WTC11 (cell line): ENCODE data around the gene ESYT2. TPM values are rescaled to one million over a fixed set of nuclear protein-coding genes. Genes with fewer than 3 reads are reported as not detected.

Source experiments
- ATAC-seq: fragments of 200-7000 bp; cut with Tn5 transposase; 2 replicates; pipeline ENCODE4 v1.10.0; 2021; ENCODE audit warnings: mild to moderate bottlenecking, moderate library complexity
- CTCF ChIA-PET: fragments of 300-600 bp; sonication (Branson Sonifier 250); formaldehyde crosslinking; loops from one replicate; lab custom pipeline; 2021; ENCODE audit warnings: antibody characterized with exemption; lab: Charles Lee
- POLR2A ChIA-PET: fragments of 350-600 bp; sonication (Branson Sonifier 250); formaldehyde crosslinking; loops from one replicate; lab custom pipeline; 2021; ENCODE audit warnings: antibody characterized with exemption; lab: Charles Lee
- DNase-seq: peaks from one replicate; pipeline ENCODE4 v3.0.0; 2021; ENCODE audit warnings: low spot score
- H3K27ac Mint-ChIP-seq: 2 replicates; pipeline ENCODE4 v1.8.0; 2021; ENCODE audit warnings: mixed read lengths
- H3K27me3 Mint-ChIP-seq: 2 replicates; pipeline ENCODE4 v1.8.0; 2021; ENCODE audit warnings: low read depth, mild to moderate bottlenecking, moderate library complexity, mixed read lengths
- H3K36me3 Mint-ChIP-seq: 2 replicates; pipeline ENCODE4 v1.8.0; 2021; ENCODE audit warnings: mixed read lengths
- H3K4me1 Mint-ChIP-seq: 2 replicates; pipeline ENCODE4 v1.8.0; 2022; ENCODE audit warnings: mixed read lengths
- H3K4me3 Mint-ChIP-seq: 2 replicates; pipeline ENCODE4 v1.8.0; 2021; ENCODE audit warnings: mild to moderate bottlenecking, moderate library complexity, mixed read lengths
- H3K9me3 Mint-ChIP-seq: 2 replicates; pipeline ENCODE4 v1.8.0; 2021; ENCODE audit warnings: mixed read lengths
- CBFB ChIP-seq: sonication (generic); formaldehyde crosslinking; IDR thresholded peaks from 2 replicates; pipeline ENCODE4 v1.8.1; 2022; ENCODE audit warnings: mild to moderate bottlenecking, low read depth, missing genetic modification reagents
- ELF4 ChIP-seq: sonication (generic); formaldehyde crosslinking; IDR thresholded peaks from 2 replicates; pipeline ENCODE4 v1.8.1; 2022; ENCODE audit warnings: low read depth, mild to moderate bottlenecking, moderate library complexity, missing genetic modification reagents
- ESRRA ChIP-seq: sonication (generic); formaldehyde crosslinking; IDR thresholded peaks from 2 replicates; pipeline ENCODE4 v1.8.1; 2022; ENCODE audit warnings: mild to moderate bottlenecking, missing genetic modification reagents, borderline replicate concordance
- GRHL2 ChIP-seq: fragments of 250-450 bp; sonication (Bioruptor Pico); IDR thresholded peaks from 2 replicates; pipeline ENCODE4 v1.8.0; 2022; ENCODE audit warnings: mild to moderate bottlenecking, moderate library complexity; ENCODE audit not compliant: insufficient replicate concordance, severe bottlenecking
- HMGA2 ChIP-seq: fragments of 250-450 bp; sonication (Bioruptor Pico); IDR thresholded peaks from 2 replicates; pipeline ENCODE4 v1.4.0; 2021; ENCODE audit warnings: mild to moderate bottlenecking, moderate library complexity
- NFATC4 ChIP-seq: fragments of 250-450 bp; sonication (Bioruptor Pico); IDR thresholded peaks from 2 replicates; pipeline ENCODE4 v1.9.0; 2021; ENCODE audit warnings: mild to moderate bottlenecking
- NFE2L1 ChIP-seq: sonication (generic); formaldehyde crosslinking; IDR thresholded peaks from 2 replicates; pipeline ENCODE4 v1.8.1; 2023; ENCODE audit warnings: missing genetic modification reagents
- NR2C2 ChIP-seq: sonication (generic); formaldehyde crosslinking; IDR thresholded peaks from 2 replicates; pipeline ENCODE4 v1.8.0; 2022; ENCODE audit warnings: mild to moderate bottlenecking, missing genetic modification reagents
- PRRX2 ChIP-seq: fragments of 250-450 bp; sonication (Bioruptor Pico); IDR thresholded peaks from 2 replicates; pipeline ENCODE4 v1.8.0; 2021; ENCODE audit warnings: mild to moderate bottlenecking
- TEAD4 ChIP-seq: sonication (generic); formaldehyde crosslinking; IDR thresholded peaks from 2 replicates; pipeline ENCODE4 v1.8.0; 2022; ENCODE audit warnings: mild to moderate bottlenecking, missing genetic modification reagents
- ZBTB21 ChIP-seq: sonication (generic); formaldehyde crosslinking; IDR thresholded peaks from 2 replicates; pipeline ENCODE4 v1.8.1; 2023; ENCODE audit warnings: mild to moderate bottlenecking, missing genetic modification reagents, borderline replicate concordance
- ZNF219 ChIP-seq: sonication (generic); formaldehyde crosslinking; IDR thresholded peaks from 2 replicates; pipeline ENCODE4 v1.8.0; 2023; ENCODE audit warnings: missing genetic modification reagents, mild to moderate bottlenecking, borderline replicate concordance
- ZNF263 ChIP-seq: sonication (generic); formaldehyde crosslinking; IDR thresholded peaks from 2 replicates; pipeline ENCODE4 v1.8.1; 2022; ENCODE audit warnings: low read depth, mild to moderate bottlenecking, moderate library complexity, missing genetic modification reagents
- total RNA-seq: library from RNA; stranded (reverse); gene quantifications from 3 replicates; pipeline ENCODE4 v1.2.3, GENCODE V29; 2021
- TF ChIP-seq, protein P1 (sequence below): sonication (generic); formaldehyde crosslinking; IDR thresholded peaks from 2 replicates; pipeline ENCODE4 v1.8.0; 2022; ENCODE audit warnings: mild to moderate bottlenecking, missing genetic modification reagents
- TF ChIP-seq, protein P2 (sequence below): sonication (generic); formaldehyde crosslinking; IDR thresholded peaks from 2 replicates; pipeline ENCODE4 v1.8.0; 2023; ENCODE audit warnings: mild to moderate bottlenecking, missing genetic modification reagents
- TF ChIP-seq, protein P3 (sequence below): fragments of 250-450 bp; sonication (Bioruptor Pico); IDR thresholded peaks from 2 replicates; pipeline ENCODE4 v1.9.0; 2021; ENCODE audit warnings: mild to moderate bottlenecking
- TF ChIP-seq, protein P4 (sequence below): fragments of 250-450 bp; sonication (Bioruptor Pico); IDR thresholded peaks from 2 replicates; pipeline ENCODE4 v1.9.0; 2021; ENCODE audit warnings: mild to moderate bottlenecking
- TF ChIP-seq, protein P5 (sequence below): fragments of 250-450 bp; sonication (Bioruptor Pico); IDR thresholded peaks from 2 replicates; pipeline ENCODE4 v1.9.0; 2021; ENCODE audit warnings: moderate library complexity, mild to moderate bottlenecking, inconsistent platforms, borderline replicate concordance

ESYT2 gene
- total RNA-seq, 1 experiment from 2014 or later, result 45.1 TPM

DNA sequence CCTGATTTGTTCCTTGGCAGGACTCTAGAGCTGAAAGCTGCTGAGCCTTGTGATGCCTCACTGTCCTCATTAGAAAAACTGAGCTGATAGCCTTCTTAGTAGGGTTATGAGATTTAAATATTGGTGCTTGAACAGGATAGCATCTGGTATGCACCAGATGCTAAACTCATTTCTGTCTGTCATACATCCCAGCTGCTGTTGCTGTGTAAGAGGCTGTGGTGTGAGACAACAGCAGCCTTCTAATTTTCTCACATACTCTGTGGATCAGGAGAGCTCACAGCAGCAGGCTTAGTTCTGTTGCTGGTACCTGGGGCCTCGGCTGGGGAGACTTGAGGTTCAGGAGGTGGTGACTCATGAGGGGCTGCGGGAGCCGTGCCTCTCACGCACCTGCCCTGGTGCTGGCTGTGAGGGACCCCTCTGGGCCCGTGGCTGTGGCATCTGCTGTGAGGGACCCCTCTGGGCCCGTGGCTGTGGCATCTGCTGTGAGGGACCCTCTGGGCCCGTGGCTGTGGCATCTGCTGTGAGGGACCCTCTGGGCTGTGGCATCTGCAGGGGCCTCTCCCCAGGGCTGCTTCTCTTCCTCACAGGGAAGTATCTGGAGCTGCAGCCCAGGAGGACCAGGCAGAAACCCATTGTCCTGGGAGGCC lies 39.6 kb upstream of the ESYT2 start:
- peaks cover 25% of the 10 kb centered on the region for H3K4me1 Mint-ChIP-seq
- no peak for TF ChIP-seq ELF4 (CRISPR knock-in tag)
- no peak for TF ChIP-seq NFE2L1
- no peak for TF ChIP-seq ZNF263
- no peak for TF ChIP-seq ZBTB21
- no peak for TF ChIP-seq HMGA2 (CRISPR knock-in tag)
- TF ChIP-seq, protein P1, sequence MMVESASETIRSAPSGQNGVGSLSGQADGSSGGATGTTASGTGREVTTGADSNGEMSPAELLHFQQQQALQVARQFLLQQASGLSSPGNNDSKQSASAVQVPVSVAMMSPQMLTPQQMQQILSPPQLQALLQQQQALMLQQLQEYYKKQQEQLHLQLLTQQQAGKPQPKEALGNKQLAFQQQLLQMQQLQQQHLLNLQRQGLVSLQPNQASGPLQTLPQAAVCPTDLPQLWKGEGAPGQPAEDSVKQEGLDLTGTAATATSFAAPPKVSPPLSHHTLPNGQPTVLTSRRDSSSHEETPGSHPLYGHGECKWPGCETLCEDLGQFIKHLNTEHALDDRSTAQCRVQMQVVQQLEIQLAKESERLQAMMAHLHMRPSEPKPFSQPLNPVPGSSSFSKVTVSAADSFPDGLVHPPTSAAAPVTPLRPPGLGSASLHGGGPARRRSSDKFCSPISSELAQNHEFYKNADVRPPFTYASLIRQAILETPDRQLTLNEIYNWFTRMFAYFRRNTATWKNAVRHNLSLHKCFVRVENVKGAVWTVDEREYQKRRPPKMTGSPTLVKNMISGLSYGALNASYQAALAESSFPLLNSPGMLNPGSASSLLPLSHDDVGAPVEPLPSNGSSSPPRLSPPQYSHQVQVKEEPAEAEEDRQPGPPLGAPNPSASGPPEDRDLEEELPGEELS (CRISPR knock-in tag), result no peak
- no peak for TF ChIP-seq CBFB
- TF ChIP-seq NR2C2 (CRISPR knock-in tag), result no peak
- TF ChIP-seq, protein P2, sequence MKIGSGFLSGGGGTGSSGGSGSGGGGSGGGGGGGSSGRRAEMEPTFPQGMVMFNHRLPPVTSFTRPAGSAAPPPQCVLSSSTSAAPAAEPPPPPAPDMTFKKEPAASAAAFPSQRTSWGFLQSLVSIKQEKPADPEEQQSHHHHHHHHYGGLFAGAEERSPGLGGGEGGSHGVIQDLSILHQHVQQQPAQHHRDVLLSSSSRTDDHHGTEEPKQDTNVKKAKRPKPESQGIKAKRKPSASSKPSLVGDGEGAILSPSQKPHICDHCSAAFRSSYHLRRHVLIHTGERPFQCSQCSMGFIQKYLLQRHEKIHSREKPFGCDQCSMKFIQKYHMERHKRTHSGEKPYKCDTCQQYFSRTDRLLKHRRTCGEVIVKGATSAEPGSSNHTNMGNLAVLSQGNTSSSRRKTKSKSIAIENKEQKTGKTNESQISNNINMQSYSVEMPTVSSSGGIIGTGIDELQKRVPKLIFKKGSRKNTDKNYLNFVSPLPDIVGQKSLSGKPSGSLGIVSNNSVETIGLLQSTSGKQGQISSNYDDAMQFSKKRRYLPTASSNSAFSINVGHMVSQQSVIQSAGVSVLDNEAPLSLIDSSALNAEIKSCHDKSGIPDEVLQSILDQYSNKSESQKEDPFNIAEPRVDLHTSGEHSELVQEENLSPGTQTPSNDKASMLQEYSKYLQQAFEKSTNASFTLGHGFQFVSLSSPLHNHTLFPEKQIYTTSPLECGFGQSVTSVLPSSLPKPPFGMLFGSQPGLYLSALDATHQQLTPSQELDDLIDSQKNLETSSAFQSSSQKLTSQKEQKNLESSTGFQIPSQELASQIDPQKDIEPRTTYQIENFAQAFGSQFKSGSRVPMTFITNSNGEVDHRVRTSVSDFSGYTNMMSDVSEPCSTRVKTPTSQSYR (CRISPR knock-in tag), result no peak
- no peak for TF ChIP-seq PRRX2 (CRISPR knock-in tag)
- TF ChIP-seq, protein P3, sequence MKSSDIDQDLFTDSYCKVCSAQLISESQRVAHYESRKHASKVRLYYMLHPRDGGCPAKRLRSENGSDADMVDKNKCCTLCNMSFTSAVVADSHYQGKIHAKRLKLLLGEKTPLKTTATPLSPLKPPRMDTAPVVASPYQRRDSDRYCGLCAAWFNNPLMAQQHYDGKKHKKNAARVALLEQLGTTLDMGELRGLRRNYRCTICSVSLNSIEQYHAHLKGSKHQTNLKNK (CRISPR knock-in tag), result no peak
- TF ChIP-seq, all 79 proteins: peak for 0
- DNase-seq (no peak), ATAC-seq (no peak)
- H3K27me3 Mint-ChIP-seq, result no peaks in the 10 kb centered on the region; the same call in 1 of the 2 replicates
- no peaks in the 10 kb centered on the region for H3K9me3 Mint-ChIP-seq
- H3K27ac Mint-ChIP-seq, result peak overlapping the region; percentile 79
- ChIA-PET POLR2A (no interaction called here), CTCF (interaction anchor here (1.8 kb wide), 1 partner anchor 108 kb away, joined by 6 read pairs; no protein-coding TSS in a partner anchor)
- H3K4me3 Mint-ChIP-seq, result no peak overlapping the region
- H3K36me3 Mint-ChIP-seq, result peaks cover 12% of the 10 kb centered on the region

DNA sequence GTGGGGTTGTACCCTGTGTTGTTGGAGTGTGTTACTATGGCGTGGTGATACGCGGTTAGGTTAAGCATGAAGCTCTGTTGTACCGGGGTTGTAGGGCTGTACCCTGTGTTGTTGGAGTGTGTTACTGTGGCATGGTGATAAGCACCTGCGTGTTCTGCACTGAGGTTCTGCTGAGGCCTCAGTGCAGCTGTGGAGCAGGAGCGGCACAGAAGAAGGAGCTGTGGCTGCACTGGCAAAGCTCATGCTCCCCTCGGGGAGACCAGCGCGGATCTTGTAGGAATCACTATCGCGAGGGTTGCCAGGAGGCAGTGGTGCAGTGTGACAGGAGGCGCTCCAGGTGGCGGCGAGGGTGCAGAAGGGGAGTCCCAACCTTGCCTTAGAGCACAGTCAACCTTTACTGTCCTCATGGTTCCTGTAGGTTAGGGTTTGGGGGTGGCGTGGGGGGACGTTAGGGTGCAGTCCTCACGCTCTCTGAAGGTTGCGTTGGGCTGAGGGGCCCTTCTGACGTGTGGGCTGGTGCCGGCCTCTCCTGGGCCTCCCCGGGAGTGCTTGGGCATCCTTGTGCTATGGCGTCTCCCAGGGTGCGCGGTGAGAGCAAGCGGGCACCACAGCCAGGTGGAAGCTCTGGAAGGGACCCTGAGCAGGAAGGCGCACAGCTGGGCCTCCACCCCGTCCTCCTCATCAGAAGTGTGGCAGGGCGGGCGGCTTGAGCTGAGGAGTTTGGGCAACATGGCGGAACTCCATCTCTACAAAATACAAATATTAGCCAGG lies 38.1 kb upstream of the ESYT2 start:
- no peaks in the 10 kb centered on the region; the same call in 1 of the 2 replicates for H3K27me3 Mint-ChIP-seq
- ATAC-seq (no peak), DNase-seq (no peak)
- peaks cover 31% of the 10 kb centered on the region for H3K4me1 Mint-ChIP-seq
- TF ChIP-seq, protein P4, sequence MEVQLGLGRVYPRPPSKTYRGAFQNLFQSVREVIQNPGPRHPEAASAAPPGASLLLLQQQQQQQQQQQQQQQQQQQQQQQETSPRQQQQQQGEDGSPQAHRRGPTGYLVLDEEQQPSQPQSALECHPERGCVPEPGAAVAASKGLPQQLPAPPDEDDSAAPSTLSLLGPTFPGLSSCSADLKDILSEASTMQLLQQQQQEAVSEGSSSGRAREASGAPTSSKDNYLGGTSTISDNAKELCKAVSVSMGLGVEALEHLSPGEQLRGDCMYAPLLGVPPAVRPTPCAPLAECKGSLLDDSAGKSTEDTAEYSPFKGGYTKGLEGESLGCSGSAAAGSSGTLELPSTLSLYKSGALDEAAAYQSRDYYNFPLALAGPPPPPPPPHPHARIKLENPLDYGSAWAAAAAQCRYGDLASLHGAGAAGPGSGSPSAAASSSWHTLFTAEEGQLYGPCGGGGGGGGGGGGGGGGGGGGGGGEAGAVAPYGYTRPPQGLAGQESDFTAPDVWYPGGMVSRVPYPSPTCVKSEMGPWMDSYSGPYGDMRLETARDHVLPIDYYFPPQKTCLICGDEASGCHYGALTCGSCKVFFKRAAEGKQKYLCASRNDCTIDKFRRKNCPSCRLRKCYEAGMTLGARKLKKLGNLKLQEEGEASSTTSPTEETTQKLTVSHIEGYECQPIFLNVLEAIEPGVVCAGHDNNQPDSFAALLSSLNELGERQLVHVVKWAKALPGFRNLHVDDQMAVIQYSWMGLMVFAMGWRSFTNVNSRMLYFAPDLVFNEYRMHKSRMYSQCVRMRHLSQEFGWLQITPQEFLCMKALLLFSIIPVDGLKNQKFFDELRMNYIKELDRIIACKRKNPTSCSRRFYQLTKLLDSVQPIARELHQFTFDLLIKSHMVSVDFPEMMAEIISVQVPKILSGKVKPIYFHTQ (CRISPR knock-in tag), result no peak
- TF ChIP-seq TEAD4, result no peak
- TF ChIP-seq, protein P5, sequence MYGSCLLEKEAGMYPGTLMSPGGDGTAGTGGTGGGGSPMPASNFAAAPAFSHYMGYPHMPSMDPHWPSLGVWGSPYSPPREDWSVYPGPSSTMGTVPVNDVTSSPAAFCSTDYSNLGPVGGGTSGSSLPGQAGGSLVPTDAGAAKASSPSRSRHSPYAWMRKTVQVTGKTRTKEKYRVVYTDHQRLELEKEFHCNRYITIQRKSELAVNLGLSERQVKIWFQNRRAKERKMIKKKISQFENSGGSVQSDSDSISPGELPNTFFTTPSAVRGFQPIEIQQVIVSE, result no peak
- no peak for TF ChIP-seq PRRX2 (CRISPR knock-in tag)
- no peak for TF ChIP-seq ESRRA (CRISPR knock-in tag)
- no peak for TF ChIP-seq NFATC4 (CRISPR knock-in tag)
- no peak for TF ChIP-seq ZNF219
- TF ChIP-seq, protein P2 (CRISPR knock-in tag), result no peak
- no peak for TF ChIP-seq GRHL2 (CRISPR knock-in tag)
- peaks cover 20% of the 10 kb centered on the region for H3K36me3 Mint-ChIP-seq
- CTCF ChIA-PET, result interaction anchor here (1.0 to 1.8 kb wide), 3 partner anchors 9 to 110 kb away, joined by 3 to 8 read pairs (median 6); no protein-coding TSS in a partner anchor
- H3K4me3 Mint-ChIP-seq, result no peak overlapping the region
- peak overlapping the region; percentile 59; the same call in 1 of the 2 replicates for H3K27ac Mint-ChIP-seq
- POLR2A ChIA-PET, result no interaction called here
- peaks cover 4% of the 10 kb centered on the region for H3K9me3 Mint-ChIP-seq
